Esophagus squamous epithelium (tissue), 4 donors: ENCODE measurements around the gene GNAL.

Source experiments
- CTCF ChIP-seq, 6 experiments: fragments of 450-650 bp in 4 of 6; fragments of 200-600 bp in 2 of 6; sonication (generic) in 2 of 6; IDR thresholded peaks; one replicate each; pipeline ENCODE4 v1.5.1; 2016 to 2019; ENCODE audit warnings: antibody characterized with exemption in 6 of 6, mild to moderate bottlenecking in 4 of 6, moderate library complexity in 4 of 6
- POLR2A ChIP-seq, 4 donors: fragments of 450-650 bp; IDR thresholded peaks; one replicate each; pipeline ENCODE4 v1.6.1; 2017; ENCODE audit warnings: antibody characterized with exemption in 4 of 4, mild to moderate bottlenecking in 4 of 4, moderate library complexity in 3 of 4

- TF ChIP-seq CTCF (IDR thresholded peaks at IDR 0.05), result no peak
- TF ChIP-seq POLR2A (IDR thresholded peaks at IDR 0.05), result no peak
Observed at GRCh38 chr18:11834772-11835171, 145.7 kb downstream of the GNAL start.
